Naive B cell (primary cell): Measurements from ENCODE around the gene SETD5. TPM values are rescaled to one million over a fixed set of nuclear protein-coding genes. Genes with fewer than 3 reads are reported as not detected.
"Not testable (repeated sequence)": the region's sequence is repeated elsewhere in the genome, so short reads cannot be mapped to it uniquely, and the experiment has no call there.

ENCODE experiments used
- ATAC-seq, 2 donors: fragments of 150-1000 bp; cut with Tn5 transposase; 2 replicates each; pipeline ENCODE4 v1.10.0; 2021; ENCODE audit warnings: low read depth in 2 of 2, mild to moderate bottlenecking in 2 of 2, moderate library complexity in 2 of 2
- DNase-seq: peaks from one replicate; pipeline ENCODE4 v3.0.0; 2022
- H3K27ac Mint-ChIP-seq, 6 donors: one replicate each; pipeline ENCODE4 v1.8.0; 2020 to 2022; ENCODE audit warnings: mild to moderate bottlenecking in 6 of 6, mixed read lengths in 6 of 6, moderate library complexity in 5 of 6, inconsistent platforms in 2 of 6
- H3K27me3 Mint-ChIP-seq, 3 donors: one replicate each; pipeline ENCODE4 v1.8.0; 2021 to 2022; ENCODE audit warnings: mixed read lengths in 3 of 3, mild to moderate bottlenecking in 1 of 3
- H3K36me3 Mint-ChIP-seq, 2 donors: one replicate each; pipeline ENCODE4 v1.8.0; 2020 to 2022; ENCODE audit warnings: mixed read lengths in 2 of 2, inconsistent platforms in 1 of 2, mild to moderate bottlenecking in 1 of 2
- H3K4me1 Mint-ChIP-seq, 3 donors: one replicate each; pipeline ENCODE4 v1.8.0; 2020 to 2022; ENCODE audit warnings: mixed read lengths in 3 of 3, inconsistent platforms in 1 of 3, mild to moderate bottlenecking in 1 of 3, moderate library complexity in 1 of 3
- H3K4me3 Mint-ChIP-seq, 8 donors: one replicate each; pipeline ENCODE4 v1.8.0; 2020 to 2022; ENCODE audit warnings: mild to moderate bottlenecking in 8 of 8, mixed read lengths in 8 of 8, moderate library complexity in 8 of 8, inconsistent platforms in 2 of 8
- H3K9me3 Mint-ChIP-seq, 7 donors: one replicate each; pipeline ENCODE4 v1.8.0; 2020 to 2022; ENCODE audit warnings: mixed read lengths in 7 of 7, mild to moderate bottlenecking in 5 of 7, inconsistent platforms in 2 of 7, moderate library complexity in 1 of 7
- polyA plus RNA-seq, 6 donors: library from polyadenylated mRNA; unstranded; fragments of 300-500 nt; fragmentation: Illumina TruSeq; gene quantifications; one replicate each; pipeline ENCODE4 v1.2.3, GENCODE V29; 2021; ENCODE audit warnings: low read depth in 6 of 6

The SETD5 gene
- polyA plus RNA-seq, 6 donors from 2014 or later, result 26.9 to 80.7 (median 42.5) TPM

- H3K36me3 Mint-ChIP-seq, result peaks cover 14 to 52% of the 10 kb centered on the region in 2 donors
- peak overlapping the region in 3 of 6 donors; percentile 47 to 97 (median 55) for H3K27ac Mint-ChIP-seq
- ATAC-seq, result no peak
- H3K4me1 Mint-ChIP-seq, result peaks cover 0 to 17% (median 4%) of the 10 kb centered on the region in 3 donors
- no peak for DNase-seq
- H3K27me3 Mint-ChIP-seq, result no peaks in the 10 kb centered on the region
- no peak overlapping the region for H3K4me3 Mint-ChIP-seq
- H3K9me3 Mint-ChIP-seq, result no peaks in the 10 kb centered on the region
Measured at GRCh38 chr3:9468460-9468859, 71.0 kb downstream of the SETD5 start.

- DNase-seq, result no peak
- Mint-ChIP-seq H3K9me3 (no peaks in the 10 kb centered on the region), H3K36me3 (peaks cover 25 to 53% of the 10 kb centered on the region in 2 donors), H3K4me3 (no peak overlapping the region), H3K27me3 (no peaks in the 10 kb centered on the region), H3K27ac (peak overlapping the region in 2 of 6 donors; percentile 17 to 46), H3K4me1 (peaks cover 0 to 17% (median 4%) of the 10 kb centered on the region in 3 donors)
- no peak for ATAC-seq
Measured at GRCh38 chr3:9469986-9470385, 72.6 kb downstream of the SETD5 start.

GRCh38 chr3:9473496-9474065 is 76.2 kb downstream of the SETD5 start:
- DNase-seq, result no peak
- ATAC-seq, result no peak
- no peaks in the 10 kb centered on the region for H3K9me3 Mint-ChIP-seq
- H3K27ac Mint-ChIP-seq, result peak overlapping the region in 2 of 6 donors; percentile 18 to 42
- H3K4me3 Mint-ChIP-seq, result no peak overlapping the region
- H3K27me3 Mint-ChIP-seq, result no peaks in the 10 kb centered on the region
- peaks cover 0 to 8% (median under 1%) of the 10 kb centered on the region in 3 donors for H3K4me1 Mint-ChIP-seq
- H3K36me3 Mint-ChIP-seq, result peaks cover 40 to 45% of the 10 kb centered on the region in 2 donors

- Mint-ChIP-seq H3K4me3 (no peak overlapping the region), H3K4me1 (peaks cover 0 to 8% (median 0%) of the 10 kb centered on the region in 3 donors), H3K9me3 (no peaks in the 10 kb centered on the region), H3K27ac (peak overlapping the region in 1 of 6 donors; percentile 67), H3K27me3 (no peaks in the 10 kb centered on the region), H3K36me3 (peaks cover 45 to 46% of the 10 kb centered on the region in 2 donors)
- no peak for DNase-seq
- ATAC-seq, result no peak
Measured at GRCh38 chr3:9474482-9474881, 77.1 kb downstream of the SETD5 start.

GRCh38 chr3:9476935-9477334 is 79.5 kb downstream of the SETD5 start:
- peaks cover 0 to 4% (median 0%) of the 10 kb centered on the region in 3 donors for H3K4me1 Mint-ChIP-seq
- DNase-seq (no peak), ATAC-seq (no peak)
- H3K9me3 Mint-ChIP-seq, result no peaks in the 10 kb centered on the region
- peak overlapping the region in 1 of 6 donors; percentile 42 for H3K27ac Mint-ChIP-seq
- peaks cover 38 to 47% of the 10 kb centered on the region in 2 donors for H3K36me3 Mint-ChIP-seq
- H3K4me3 Mint-ChIP-seq, result no peak overlapping the region
- H3K27me3 Mint-ChIP-seq, result no peaks in the 10 kb centered on the region

GRCh38 chr3:9480265-9480664 is 82.8 kb downstream of the SETD5 start:
- Mint-ChIP-seq H3K9me3 (no peaks in the 10 kb centered on the region), H3K4me1 (peaks cover 0 to 4% (median 0%) of the 10 kb centered on the region in 3 donors), H3K36me3 (peaks cover 18 to 26% of the 10 kb centered on the region in 2 donors), H3K27ac (peak overlapping the region in 1 of 6 donors; percentile 39), H3K27me3 (no peaks in the 10 kb centered on the region), H3K4me3 (no peak overlapping the region)
- ATAC-seq (no peak), DNase-seq (no peak)

- Mint-ChIP-seq H3K36me3 (peaks cover 5 to 8% of the 10 kb centered on the region in 2 donors), H3K27me3 (no peaks in the 10 kb centered on the region), H3K9me3 (peaks cover 3 to 12% (median 7%) of the 10 kb centered on the region in 7 donors), H3K27ac (no peak overlapping the region), H3K4me3 (no peak overlapping the region), H3K4me1 (no peaks in the 10 kb centered on the region)
- no peak for DNase-seq
- ATAC-seq, result no peak
Measured at GRCh38 chr3:9485248-9485647, 87.8 kb downstream of the SETD5 start.

- no peaks in the 10 kb centered on the region for H3K27me3 Mint-ChIP-seq
Measured at GRCh38 chr3:9491506-9491905, 94.1 kb downstream of the SETD5 start.

GRCh38 chr3:9494036-9494435 is 96.6 kb downstream of the SETD5 start:
- ATAC-seq, DNase-seq, H3K9me3 Mint-ChIP-seq: not testable (repeated sequence)

More at GRCh38 chr3:9491506-9491905, 94.1 kb downstream of the SETD5 start:
- Mint-ChIP-seq H3K9me3 (peaks cover 5 to 12% (median 7%) of the 10 kb centered on the region in 7 donors), H3K27ac (peak overlapping the region in 1 of 6 donors; percentile 52), H3K4me1 (no peaks in the 10 kb centered on the region), H3K4me3 (no peak overlapping the region), H3K36me3 (peaks cover 11 to 16% of the 10 kb centered on the region in 2 donors)
- ATAC-seq (no peak), DNase-seq (no peak)

GRCh38 chr3:9496893-9497292 is 99.5 kb downstream of the SETD5 start:
- Mint-ChIP-seq H3K27me3 (peaks cover 8 to 30% (median 29%) of the 10 kb centered on the region in 3 donors), H3K9me3 (peaks cover 0 to 7% (median 0%) of the 10 kb centered on the region in 7 donors), H3K36me3 (peaks cover 8 to 22% of the 10 kb centered on the region in 2 donors), H3K4me1 (peaks cover 11 to 19% (median 12%) of the 10 kb centered on the region in 3 donors), H3K27ac (no peak overlapping the region), H3K4me3 (no peak overlapping the region)
- ATAC-seq, result no peak
- no peak for DNase-seq

More at GRCh38 chr3:9494036-9494435, 96.6 kb downstream of the SETD5 start:
- not testable (repeated sequence) for H3K27ac Mint-ChIP-seq, H3K4me1 Mint-ChIP-seq, H3K36me3 Mint-ChIP-seq, H3K27me3 Mint-ChIP-seq, H3K4me3 Mint-ChIP-seq

GRCh38 chr3:9497821-9498565 is 100.6 kb downstream of the SETD5 start:
- H3K4me1 Mint-ChIP-seq, result peaks cover 11 to 19% (median 12%) of the 10 kb centered on the region in 3 donors

GRCh38 chr3:9498781-9499180 is 101.4 kb downstream of the SETD5 start:
- Mint-ChIP-seq H3K9me3 (peaks cover 0 to 3% (median 0%) of the 10 kb centered on the region in 7 donors), H3K36me3 (peaks cover 8 to 22% of the 10 kb centered on the region in 2 donors), H3K27me3 (peaks cover 16 to 35% (median 33%) of the 10 kb centered on the region in 3 donors), H3K4me3 (no peak overlapping the region), H3K4me1 (peaks cover 14 to 24% (median 19%) of the 10 kb centered on the region in 3 donors), H3K27ac (no peak overlapping the region)
- DNase-seq (no peak), ATAC-seq (no peak)

More at GRCh38 chr3:9497821-9498565, 100.6 kb downstream of the SETD5 start:
- no peak overlapping the region for H3K27ac Mint-ChIP-seq
- peaks cover 12 to 35% (median 33%) of the 10 kb centered on the region in 3 donors for H3K27me3 Mint-ChIP-seq
- ATAC-seq (no peak), DNase-seq (no peak)
- peaks cover 8 to 22% of the 10 kb centered on the region in 2 donors for H3K36me3 Mint-ChIP-seq
- H3K9me3 Mint-ChIP-seq, result peaks cover 0 to 7% (median 0%) of the 10 kb centered on the region in 7 donors
- no peak overlapping the region for H3K4me3 Mint-ChIP-seq

GRCh38 chr3:9499455-9500107 is 102.2 kb downstream of the SETD5 start:
- H3K4me1 Mint-ChIP-seq, result peaks cover 18 to 31% (median 26%) of the 10 kb centered on the region in 3 donors
- H3K9me3 Mint-ChIP-seq, result peaks cover 0 to 2% (median 0%) of the 10 kb centered on the region in 7 donors
- ATAC-seq (no peak), DNase-seq (no peak)
- H3K27ac Mint-ChIP-seq, result peak overlapping the region in 1 of 6 donors; percentile 38
- H3K27me3 Mint-ChIP-seq, result peaks cover 16 to 35% (median 33%) of the 10 kb centered on the region in 3 donors
- peak overlapping the region in 3 of 8 donors; percentile 25 to 77 (median 39) for H3K4me3 Mint-ChIP-seq
- peaks cover 4 to 17% of the 10 kb centered on the region in 2 donors for H3K36me3 Mint-ChIP-seq
